SKM-1 treated with dmso at 0.1 percent for 144 hours (cell line): ENCODE data around the gene BATF.
"Not testable (repeated sequence)": the region's sequence is repeated elsewhere in the genome, so short reads cannot be mapped to it uniquely, and the experiment has no call there.

Experiments
- DNase-seq: peaks from one replicate; lab custom pipeline; 2025; ENCODE audit not compliant: unreplicated experiment; lab: John Stamatoyannopoulos, UW

The BATF gene, protein sequence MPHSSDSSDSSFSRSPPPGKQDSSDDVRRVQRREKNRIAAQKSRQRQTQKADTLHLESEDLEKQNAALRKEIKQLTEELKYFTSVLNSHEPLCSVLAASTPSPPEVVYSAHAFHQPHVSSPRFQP

GRCh38 chr14:75522224-75522982, at the start of gene BATF:
Gene BATF (plus strand): TSS chr14:75522469. CDS start chr14:75522683, 214 bp downstream.
- DNase-seq = no peak

DNA sequence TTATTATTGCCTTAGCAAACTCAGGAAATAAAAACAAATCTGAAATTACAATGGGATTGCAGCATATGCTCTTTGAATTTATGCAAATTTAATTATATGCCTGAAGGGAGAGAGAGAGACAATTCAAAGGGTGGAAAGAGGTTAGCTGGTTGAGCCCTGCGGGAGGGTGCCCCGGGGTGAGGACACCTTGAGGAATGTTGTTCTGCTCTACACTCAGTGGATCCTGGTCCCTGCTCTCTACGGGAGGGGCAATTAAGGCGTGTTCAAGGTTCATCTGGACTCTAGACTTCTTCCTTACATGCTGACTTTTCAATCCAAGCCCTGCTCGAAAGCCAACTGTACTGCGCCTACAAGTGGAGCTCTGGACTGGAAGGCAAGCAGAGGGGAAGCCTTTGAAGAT, 48.1 kb upstream of the BATF start:
- DNase-seq = not testable (repeated sequence)

DNA sequence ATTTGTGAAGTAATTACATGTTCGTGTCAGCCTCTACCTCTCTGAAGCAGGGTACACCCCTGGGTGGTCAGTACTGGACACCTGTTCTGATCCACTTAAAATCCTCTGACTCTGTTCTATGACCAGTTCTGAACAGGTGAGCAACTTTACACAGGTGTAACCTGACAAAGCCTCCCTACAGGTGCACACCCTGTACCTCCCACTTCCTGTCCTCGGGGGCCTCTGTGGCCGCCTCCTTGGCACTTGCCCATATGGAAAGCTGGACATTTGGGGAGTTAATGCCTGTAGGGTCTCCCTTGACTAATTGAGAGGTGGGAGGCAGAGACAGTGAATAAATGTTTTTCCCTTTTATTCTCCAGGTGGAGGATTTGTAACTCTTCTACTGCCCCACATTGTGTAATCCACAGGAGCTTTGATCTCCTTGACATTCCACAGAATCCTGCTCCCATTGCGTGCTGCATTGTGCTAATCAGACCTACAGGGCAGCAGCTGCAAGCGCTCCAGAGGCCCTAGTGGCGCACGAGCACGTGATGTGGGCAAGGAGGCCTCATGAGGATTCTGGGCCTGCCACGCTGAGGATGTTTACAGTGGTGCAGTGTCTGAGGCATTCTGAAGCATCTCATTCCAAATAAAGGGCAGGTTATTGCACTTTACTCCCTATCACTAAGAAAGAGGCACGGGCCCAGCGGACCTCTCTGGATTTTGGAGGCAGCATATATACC, 45.8 kb upstream of the BATF start:
- DNase-seq = no peak

DNA sequence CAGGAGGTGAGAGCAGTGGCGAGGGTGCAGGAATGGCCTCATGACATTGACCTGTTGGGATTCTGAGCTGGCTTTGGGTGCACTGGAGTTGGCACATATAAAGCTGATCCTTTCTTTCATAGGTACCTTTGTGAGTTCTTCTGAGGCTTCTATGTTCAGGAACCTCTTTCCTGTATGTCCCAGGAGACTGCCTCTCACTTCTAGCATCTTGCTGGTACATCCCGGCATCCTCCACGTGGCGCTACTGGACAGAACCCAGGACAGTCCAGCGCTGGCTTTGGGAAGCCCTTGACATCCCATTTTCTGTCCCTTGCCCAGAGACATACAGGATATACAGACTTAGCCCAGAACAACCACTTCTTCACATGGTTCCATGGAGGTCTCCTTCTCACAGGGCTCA, 44.4 kb upstream of the BATF start:
- no peak for DNase-seq

DNA sequence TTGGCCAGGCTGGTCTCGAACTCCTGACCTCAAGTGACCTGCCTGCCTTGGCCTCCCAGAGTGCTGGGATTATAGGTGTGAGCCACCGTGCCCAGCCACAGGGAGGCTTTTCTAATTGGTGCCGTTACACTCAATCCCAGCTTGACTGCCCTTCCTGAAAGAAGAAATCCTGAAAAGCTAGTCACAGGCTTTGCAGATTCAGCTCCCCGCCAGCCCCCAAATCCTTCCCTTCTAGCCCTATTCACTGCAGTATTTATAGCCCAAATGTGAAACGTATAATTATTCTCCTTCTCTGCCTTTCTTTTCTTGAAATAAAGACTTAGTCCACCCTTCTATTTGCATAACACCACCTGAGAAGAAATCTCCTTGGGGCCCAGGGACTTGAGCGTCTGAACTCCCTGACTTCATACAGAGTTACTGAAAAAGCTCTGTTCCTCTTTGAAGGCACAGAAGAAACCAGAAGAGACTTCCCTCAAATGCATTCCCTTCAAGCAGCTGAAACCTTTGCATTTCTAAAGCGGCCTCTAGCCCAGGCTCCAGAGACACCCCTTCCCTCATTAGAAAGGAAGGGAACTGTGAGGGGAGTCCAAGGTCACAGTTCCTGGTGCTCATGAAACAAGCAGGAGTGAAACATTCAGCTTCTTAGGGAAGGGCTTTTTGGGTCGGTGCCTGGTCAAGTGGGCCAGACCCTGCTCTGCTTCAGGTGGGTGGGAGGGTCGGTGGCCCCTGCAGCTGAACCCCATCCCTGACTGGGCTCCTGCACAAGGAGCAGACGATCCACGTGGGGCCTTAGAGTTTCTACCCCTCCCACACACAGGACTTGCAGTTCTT, 42.3 kb upstream of the BATF start:
- peak; percentile 14 for DNase-seq

- DNase-seq = no peak
These were observed 39.9 kb upstream of the BATF start for GRCh38 chr14:75482366-75482765.

GRCh38 chr14:75484711-75485429, 37.4 kb upstream of the BATF start:
- DNase-seq = no peak

- DNase-seq = no peak
These were observed 36.0 kb upstream of the BATF start for GRCh38 chr14:75486318-75486717.

GRCh38 chr14:75487155-75487671, 35.1 kb upstream of the BATF start:
- no peak for DNase-seq

GRCh38 chr14:75489480-75489837, 32.8 kb upstream of the BATF start:
- DNase-seq = no peak

GRCh38 chr14:75491376-75491978, 30.8 kb upstream of the BATF start:
- no peak for DNase-seq

DNA sequence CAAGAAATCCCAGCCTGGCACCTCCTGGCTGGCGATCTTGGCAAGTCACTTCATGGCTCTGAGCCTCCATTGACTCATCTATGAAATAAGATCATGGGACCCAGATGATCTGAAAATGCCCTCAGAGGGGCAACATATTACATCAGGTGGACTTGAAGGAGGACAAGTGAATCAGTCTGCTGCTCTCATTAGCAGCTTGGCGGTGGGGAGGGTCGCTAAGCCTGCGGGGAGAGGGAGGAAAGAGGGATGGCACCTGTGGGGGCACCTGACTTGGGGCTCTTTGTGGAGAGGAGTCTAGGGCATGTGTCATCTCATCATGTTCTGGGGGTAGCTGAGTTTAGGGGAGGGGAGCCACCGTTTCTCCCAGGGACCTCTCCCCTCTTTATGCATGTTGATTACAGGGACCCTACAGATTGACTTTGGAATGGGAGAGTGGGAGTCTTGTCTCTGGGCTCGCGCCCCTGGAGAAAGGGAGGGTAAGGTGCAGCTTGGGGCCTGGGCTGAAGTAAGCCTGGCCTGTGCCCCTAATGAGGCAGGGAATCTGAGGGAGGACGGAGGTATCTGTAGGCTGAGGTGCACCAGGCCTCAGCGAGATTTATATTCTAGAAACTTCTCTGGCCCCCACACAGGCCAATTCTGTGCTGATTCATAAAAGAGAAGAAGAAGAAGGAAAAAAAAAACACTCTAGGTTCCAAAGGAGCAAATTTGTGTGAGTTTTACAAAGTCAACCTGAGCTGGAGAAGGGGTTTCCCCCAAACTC, 29.3 kb upstream of the BATF start:
- DNase-seq = no peak

GRCh38 chr14:75493592-75494087, 28.6 kb upstream of the BATF start:
- no peak for DNase-seq

DNA sequence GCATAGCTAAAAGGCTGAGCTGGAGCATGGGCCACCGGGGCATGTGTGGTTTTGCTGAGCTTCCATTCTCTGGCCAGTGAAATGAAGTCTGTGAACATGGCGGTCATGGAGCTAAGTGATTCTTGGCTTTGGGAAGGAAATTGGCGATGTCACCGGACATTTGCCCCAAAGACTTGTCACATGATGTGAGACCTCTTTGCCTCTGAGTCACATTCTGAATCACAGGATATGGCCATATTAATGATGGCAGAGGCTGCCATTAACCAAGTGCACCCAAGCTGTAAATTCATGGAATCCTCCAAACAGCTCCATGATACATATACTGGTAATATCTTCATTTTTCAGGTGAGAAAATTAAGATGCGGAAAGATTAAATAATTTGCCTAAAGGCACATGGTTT, 27.4 kb upstream of the BATF start:
- no peak for DNase-seq

GRCh38 chr14:75495399-75495798, 26.9 kb upstream of the BATF start:
- DNase-seq = no peak

DNA sequence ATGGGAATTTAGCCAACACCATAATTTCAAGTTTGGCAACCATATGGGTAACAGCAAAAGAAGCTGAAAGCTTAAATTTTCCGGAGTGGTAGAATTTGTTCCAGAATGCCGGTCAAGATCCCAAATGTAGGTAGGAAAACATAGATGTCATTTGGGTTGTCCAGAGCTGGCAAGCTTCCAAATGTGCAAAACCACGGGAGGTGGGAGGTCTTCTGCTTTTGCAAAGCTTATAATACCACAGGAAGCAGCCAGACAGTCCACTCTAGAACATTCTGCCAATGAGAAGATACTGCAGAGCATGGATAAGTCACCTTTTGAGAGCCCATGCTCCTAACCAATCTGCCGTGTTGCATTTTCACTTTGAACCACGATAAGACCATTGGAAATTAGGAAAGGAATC, 26.4 kb upstream of the BATF start:
- DNase-seq = no peak

- no peak for DNase-seq
These were observed 25.5 kb upstream of the BATF start for GRCh38 chr14:75496755-75497154.

- no peak for DNase-seq
These were observed 25.1 kb upstream of the BATF start for GRCh38 chr14:75497191-75497590.

- no peak for DNase-seq
These were observed 24.6 kb upstream of the BATF start for GRCh38 chr14:75497701-75498100.
